Iris pigment epithelial cell (primary cell): ENCODE measurements around the gene DDX31.

Experiments
- DNase-seq: peaks from one replicate; pipeline ENCODE4 v3.0.0-alpha.2; 2011; ENCODE audit warnings: low read depth

Gene DDX31

DNA sequence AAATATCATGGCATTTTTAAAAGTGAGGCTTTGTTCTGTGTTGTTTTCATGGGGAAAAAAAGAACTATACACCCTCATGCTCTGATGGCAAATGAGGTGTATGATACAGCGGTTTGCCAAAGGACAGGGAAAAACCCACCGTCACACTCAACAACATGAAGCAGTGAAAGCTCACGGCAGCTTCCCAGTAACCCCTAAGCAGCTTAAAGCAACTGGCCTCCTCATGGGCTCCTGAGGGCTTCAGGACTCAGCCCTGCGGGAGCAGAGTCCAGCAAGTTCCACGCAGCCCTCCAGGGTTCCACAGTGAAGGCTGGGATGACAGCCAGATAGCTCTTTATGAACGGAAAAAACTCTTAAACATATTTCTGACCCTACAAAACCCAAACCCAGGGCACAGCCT is 74.5 kb downstream of the DDX31 start:
- no peak for DNase-seq

DNA sequence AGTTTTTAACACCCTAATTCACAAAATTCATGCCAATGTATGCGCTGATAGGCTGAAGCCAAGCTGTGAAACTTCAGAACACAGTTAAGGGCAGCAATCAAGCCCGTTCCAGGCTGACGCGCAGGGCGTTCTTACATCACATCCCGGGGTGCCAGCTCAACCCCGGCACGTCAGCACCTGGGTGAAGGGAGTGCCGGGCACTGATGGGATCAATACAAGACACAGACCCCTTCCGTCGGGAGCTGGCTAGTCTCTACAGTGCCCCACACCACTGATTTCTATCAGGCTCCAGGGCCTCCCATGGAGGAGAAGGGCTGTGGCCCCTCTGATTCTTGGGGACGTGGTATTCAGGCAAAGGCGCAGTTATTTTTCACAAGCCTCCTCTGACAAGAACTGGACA is 75.4 kb downstream of the DDX31 start:
- DNase-seq: no peak

DNA sequence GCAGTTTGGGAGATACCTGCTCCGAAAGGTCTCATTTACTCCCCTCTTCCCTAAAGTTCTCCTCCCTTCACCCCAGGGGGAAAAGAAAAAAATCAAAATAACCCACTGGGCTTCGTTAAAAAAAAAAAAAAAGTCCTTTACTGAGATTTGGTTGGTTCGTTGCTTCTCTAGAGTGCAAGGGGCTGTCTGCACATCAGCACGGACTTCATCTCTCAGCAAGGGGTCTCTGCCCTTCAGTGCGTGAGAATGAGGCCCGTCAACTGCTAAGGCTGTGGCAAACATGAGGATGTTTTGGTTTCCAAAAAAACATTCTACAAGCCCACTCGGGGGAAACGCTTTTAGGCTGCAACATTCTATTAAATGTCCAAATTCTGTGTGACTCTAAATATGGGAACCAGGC is 77.3 kb downstream of the DDX31 start:
- no peak for DNase-seq

DNA sequence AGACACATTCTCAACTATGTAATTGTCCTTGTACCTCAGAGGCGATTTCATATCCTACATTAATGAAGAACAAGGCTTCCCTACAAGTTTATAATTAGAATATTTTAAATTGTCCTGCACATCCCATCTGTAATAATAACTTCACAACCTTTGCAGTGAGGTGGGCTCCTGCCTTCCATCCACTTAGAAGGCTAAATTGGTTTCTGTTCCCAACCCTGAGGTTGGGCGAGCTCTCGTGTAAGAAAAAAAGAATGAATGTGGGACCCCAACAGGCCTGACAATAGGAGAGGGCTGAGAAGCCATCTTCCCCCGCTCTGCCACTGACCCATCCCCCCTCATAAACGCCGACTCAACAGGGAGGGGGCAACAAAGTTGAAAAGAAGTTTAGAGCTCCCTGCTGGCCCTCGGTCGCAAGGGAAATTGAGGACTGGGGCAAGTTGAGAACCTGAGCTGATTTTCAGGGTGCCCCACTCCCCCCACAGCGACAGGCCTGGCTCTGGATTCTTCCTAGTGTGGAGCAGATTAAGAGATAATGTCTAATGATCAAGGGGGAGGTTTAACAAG is 78.0 kb downstream of the DDX31 start:
- no peak for DNase-seq

DNA sequence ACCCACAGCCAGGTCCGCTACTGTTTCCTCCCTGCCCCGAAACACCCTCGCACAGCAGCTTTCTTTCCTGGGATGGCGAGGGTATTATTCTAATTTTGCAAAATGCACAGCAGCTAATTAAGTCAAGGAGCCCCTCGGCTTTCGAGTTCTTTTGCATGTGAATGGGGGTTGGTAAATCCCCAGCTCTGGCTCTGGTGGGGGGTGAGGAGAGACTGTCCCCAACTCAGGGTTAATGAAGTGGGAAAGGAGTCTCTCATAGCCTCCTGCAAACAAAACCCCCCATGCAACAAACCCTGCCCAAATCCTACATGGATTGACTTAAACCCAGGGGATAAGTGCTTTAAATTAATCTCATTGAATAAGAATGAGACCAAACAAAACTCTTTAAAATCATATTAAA is 78.5 kb downstream of the DDX31 start:
- DNase-seq: no peak

DNA sequence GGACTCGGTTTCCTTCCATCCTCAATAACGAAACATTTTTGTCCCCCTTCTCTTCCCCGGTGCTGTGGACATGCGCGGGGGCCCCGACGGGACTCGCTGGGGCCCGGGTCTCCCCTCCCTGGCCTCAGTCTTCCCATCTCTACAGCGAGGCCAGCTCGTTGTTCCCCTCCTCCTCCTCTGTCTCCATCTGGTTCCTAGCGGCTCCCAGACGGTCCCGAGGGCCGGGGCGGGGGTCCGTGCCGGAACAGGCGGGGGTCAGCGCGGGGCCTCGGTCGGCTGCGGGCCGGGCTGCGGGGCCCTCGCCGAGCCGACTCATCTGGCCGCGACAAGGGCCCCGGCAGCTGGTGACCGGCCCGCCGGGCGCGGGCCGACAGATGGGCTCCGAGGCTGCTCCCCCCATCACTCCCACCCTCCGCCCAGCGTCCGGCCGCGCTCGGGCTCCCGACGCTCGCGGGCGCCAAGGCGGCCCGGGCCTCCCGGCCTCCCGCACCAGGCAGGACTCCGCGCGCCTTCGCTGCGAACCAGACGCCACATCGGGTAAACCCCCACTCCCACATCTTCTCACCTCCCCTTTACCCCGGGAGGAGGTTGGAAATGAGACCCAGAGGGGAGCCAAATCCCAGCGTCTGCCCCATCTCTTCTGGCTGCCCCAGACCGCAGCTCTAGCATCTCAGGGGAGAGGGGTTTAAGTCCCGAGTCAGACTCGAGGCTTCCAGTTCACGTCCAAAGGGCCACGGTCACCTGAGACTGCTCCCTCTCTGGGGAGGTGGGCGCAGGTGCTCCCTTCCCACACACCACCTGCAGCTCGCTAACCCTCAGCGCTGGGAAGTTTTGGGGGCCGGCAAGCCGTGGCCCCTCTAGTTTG is 79.2 kb downstream of the DDX31 start:
- no peak for DNase-seq

DNA sequence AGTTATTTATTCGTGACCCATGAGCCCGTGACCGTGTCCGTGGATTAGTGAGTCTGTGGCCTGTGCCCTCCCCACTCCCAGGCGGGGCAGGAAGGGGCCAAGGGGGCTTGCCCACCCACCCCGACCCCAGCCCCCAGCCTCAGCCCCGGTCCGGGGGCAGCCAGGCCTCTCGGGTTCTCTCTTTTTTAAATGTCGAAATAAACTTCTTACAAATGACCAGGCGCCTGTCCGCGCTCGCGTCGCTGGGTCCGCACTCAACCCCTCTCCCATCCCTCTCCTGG is 79.8 kb downstream of the DDX31 start:
- DNase-seq: no peak

DNA sequence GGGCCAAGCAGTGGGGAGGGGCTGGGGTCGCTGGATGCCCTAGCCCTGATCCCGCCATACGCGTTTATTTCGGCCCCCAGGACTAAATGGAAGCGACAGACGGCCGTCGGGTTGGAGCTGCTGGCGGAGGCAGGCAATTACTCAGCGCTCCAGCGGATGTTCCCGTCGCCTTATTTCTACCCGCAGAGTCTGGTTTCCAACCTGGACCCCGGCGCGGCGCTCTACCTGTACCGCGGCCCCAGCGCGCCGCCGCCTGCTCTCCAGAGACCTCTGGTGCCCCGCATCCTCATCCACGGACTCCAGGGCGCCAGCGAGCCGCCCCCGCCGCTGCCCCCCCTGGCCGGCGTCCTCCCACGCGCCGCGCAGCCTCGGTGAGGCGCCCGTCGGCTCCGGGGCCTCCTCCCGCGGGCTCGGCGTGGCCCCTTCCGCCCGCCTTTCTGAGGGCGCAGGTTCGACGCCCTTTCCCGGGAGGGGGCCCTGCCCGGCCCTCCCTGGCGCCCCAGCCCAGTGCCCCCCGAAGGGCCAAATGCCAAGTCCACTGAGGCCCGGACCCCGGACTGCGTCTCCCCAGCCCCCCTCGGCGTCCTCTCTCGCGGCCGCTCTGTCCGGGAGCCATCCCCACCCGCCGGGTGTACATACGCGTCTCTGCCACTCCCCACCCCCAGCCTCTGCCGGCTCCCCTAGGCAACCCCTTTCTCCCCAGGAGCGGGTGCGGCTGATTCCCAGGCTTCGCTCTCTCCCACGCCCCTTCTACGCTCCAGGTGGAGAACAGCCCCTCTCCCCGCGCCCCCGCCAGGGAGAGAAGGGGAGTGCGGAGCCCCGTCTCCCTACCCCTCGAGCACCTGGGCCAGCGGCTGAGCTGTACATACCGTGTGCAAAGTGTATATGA is 80.4 kb downstream of the DDX31 start:
- DNase-seq: no peak

DNA sequence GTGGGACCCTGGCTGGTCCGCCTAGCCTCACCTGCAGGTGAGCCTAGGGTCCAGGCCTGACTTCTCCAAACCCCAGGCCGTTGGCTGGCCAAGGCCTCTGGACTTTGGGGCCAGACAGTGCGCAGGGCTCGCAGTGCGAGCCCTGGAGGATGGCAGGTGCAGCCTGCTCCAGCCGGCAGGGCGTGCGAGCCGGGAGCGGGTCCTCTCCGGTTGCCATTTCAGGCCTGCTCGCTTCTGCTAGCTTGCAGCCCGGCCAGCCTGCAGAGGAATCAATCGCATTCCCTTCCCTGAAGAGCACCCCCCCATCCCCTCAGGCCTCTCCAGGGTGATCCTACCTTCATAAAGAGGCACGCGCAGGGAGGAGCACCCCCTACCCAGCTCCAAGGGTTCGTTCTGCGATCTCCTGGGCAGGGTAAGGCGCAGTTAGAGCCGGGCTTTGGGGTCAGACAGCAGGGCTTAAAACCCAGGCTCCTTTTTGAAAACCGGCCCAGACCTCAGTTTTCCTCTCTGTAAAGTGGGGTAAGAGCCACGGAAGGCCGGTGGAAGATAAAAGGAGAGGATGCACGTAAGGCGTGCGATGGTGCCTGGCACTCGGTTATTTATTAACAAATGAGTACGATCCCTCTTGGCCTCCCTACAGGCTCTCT is 81.2 kb downstream of the DDX31 start:
- no peak for DNase-seq

DNA sequence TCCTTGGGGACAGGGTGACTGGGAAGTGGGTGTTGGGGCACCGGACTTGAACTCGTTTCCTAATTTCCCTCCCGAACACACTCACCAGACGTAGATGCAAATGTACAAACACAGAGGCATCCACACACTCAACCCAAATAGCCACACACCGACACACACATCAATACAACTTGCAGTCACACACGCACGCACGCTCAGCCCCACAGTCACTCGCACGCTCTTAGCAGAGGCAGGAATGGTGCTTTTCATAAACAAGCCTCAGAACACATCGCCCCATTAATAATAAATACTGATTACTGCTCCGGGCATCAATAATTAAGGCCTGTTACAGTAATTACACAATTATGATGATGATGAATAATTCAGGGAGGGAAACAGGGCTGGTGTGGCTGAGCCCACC is 81.7 kb downstream of the DDX31 start:
- no peak for DNase-seq

DNA sequence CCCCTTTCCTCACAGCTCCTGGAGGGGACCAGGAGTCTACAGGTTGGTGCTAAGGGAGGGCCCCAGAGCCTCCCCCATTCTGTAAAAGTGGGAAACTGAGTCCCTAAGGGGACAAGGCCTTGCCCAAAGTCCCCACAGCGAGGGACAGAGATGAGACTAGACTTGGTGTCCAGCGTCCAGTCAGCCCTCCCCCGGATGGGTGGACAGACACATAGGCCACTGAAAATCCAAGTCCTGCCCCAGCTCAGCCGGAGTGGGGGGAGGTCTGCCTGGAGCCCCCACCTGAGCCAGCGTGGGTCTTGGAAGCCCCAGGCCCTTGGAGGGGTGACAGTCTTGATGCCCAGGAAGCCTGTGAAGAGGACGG is 82.2 kb downstream of the DDX31 start:
- DNase-seq: no peak

DNA sequence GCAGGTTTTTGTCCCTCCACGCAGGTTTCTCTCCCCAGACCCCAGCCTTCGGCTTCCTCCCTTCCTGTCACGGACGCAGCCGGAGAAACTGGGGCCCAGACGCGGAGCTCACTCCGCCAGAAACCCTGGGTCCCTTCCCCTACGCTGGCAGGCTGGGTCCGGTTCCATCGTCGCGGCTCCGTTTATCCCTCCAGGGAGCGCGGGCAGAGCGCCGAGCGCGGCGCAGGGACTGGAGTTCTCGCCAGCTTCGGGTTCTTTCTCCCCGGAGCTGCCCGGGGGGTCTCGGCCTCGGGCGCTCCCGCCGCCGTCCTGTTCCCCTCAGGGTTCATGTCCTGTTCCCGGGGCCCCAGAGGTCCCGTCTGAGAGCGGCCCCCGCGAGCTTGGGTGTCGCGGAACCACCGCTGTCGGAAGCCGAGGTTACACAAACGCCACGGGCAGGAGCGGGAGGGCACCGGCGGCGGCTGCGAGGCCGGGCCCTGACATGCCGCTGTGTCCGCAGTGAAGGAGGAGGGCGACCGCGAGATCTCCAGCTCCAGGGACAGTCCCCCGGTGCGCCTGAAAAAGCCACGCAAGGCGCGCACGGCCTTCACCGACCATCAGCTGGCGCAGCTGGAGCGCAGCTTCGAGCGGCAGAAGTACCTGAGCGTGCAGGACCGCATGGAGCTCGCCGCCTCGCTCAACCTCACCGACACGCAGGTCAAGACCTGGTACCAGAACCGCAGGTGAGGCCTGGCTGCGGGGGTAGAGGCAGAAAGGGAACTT is 82.8 kb downstream of the DDX31 start:
- DNase-seq: no peak

DNA sequence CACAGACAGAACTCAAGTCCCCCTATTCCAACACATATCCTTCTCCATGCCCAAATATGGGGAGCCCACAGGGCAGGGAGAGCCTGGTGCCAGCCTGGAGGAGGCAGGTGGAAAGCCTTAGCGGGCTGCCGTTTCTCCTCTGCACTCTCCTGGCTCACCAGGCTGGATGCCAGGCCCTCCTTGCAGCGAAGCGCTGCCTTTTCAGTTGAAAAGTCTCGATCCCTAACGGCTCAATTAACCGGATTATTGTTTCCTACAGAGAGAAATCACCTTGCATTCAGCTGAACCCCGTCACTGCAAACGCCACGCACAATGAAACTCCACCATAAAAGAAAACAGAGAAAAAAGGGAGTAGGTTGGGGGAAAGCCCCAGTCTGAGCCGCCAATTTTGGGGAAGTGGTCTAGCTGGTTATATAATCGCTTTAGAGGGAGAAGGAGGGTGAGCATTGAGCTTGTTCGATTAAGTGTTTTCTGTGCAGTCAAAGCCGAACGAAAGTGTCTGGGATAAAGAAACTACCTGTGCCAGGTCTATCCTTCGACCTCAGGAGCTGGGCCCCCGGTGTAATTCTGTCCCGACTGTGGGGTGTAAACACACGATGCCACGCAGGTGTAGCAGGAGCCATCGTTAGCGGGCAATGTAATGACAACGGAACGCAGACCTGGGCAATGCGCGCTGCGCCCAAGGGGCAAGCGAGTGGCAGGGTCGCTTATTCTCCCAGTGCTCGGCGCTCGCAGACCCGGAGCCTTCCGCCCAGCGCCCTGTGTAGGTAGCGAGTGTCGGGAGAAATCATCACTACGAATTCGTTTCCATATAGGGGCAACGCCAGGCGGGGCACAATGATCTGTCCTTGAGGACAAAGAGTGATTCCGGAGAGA is 83.6 kb downstream of the DDX31 start:
- DNase-seq: no peak

DNA sequence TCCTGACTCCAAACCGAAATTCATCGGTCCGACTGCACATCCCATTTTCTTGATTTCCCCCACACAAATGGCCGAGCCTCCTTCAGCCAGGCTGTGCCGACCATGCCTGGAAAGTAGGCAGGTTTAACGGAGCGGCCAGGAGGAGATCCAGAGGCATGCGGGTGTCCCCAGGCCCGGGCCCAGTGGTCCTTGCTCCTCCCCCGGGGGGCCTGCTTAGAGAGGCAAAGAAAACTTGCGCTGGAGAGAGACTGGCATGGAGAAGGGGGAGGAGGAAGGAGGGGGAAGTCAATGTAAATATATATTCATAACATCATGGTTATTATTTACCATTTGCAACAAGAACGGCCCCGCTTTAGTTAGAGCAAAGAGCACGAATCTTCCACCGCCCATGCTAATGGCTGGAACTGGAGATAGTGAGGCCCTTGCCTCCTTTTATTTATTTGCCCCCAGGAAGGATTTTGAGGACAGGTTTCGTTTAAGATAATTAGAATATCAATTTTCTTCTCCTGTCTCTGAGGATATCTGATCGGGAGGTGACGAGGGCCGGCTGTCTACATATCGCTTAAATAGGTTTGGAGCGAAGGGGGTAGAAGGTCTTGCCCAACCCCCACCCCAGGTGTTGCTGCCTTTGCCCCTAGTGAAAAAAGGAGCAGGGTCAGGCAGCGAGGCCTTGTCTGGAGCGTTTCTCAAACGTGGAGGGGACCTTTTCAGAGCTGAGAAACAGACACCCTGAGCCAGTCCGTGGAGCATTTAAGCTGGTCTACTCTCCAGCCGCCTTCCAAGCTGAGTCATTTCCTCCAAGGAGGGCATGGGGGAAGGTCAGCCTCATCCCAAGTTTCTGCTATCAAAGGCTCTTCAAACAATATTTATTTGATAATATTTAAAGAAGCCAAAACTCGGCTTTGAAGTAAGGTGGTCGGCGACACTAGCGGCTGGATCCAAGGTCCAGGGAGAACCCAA is 84.9 kb downstream of the DDX31 start:
- DNase-seq: no peak

DNA sequence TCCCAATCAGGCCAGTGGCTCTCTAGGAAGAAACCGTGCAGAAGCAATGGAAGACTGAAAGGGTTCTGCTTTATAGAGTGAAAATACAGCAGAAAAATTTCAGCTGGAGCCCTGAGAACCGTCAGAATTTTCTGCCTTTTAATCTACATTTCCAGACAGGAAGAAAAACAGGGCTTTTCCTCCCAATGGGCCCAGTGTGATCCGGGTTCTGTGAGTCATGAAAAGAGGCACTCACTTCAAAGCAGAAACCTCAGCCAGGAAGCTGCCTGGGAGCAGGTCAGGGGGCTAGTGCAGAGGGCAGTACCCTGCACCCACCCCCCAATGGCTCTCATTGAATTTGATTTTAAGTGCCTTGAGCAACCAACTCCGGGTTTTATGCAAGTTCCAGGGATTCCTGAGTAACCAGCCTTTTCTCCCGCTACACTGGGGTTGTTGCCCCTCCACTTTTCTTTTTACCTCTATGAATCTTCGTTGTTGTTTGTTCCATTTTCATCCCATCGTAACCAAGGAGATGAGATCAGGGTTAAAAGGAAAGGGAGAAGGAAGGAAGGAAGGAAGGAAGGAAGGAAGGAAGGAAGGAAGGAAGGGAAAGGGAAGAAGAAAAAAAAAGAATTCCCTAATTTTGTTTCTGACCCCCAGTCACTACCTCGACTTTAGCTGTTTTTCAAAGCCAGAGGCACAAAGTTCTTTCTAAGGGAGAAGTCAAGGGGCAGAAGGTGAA is 86.0 kb downstream of the DDX31 start:
- DNase-seq: no peak

DNA sequence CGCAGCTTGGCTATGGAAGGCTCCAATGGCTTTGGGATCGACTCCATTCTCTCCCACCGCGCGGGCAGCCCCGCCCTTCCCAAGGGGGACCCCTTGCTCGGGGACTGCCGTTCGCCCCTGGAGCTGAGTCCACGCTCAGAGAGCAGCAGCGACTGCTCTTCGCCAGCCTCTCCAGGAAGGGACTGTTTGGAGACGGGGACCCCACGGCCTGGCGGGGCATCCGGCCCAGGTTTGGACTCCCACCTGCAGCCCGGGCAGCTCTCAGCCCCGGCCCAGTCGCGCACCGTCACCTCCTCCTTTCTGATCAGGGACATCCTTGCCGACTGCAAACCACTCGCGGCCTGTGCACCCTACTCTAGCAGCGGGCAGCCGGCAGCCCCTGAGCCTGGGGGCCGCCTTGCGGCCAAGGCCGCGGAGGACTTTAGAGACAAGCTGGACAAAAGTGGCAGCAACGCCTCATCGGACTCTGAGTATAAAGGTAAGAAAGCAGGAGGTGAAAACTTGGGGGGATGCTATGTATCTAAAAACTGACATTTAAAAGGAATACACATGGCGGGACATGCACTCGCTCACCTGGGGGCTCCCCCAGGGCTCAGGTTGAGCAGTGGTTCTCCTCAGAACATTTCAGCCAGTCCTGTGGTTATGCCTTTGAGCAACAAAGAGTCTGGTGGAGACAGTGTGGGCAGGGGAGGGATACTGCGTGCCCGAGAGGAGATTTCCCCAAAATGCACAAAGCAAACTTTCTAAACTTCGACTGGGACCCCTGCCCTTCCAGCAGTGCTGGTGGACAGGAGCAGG is 86.8 kb downstream of the DDX31 start:
- no peak for DNase-seq

DNA sequence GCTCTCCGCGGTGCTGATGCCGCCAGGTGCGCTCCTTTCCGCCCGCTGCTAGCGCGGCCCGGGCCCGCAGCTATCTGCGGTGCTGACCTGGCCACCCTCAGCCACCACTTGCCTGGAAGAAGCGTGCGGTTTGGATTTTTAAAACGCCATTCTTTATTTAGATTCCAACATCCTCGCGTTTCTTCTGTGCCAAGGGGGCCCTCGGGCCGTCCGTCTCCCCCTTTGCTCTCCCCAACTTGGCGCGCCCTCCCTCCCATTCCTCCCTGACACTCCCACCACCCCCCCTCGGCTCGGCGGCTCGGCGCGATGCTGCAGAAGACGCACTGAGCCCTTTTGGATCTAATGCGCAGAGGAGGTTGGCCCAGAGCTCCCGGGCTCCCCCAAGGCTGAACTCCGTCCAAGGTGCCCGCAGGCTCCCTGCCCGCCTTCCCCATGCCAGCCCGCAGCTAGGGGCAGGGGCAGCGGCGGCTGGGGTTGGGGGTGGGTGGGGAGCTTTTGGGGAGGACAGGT is 87.5 kb downstream of the DDX31 start, which contains the start of gene BARHL1:
BARHL1 (plus strand) TSS at position 331 of the 510 bp plus-strand sequence. CDS start 192 bp downstream, outside the sequence.
- DNase-seq: no peak

DNA sequence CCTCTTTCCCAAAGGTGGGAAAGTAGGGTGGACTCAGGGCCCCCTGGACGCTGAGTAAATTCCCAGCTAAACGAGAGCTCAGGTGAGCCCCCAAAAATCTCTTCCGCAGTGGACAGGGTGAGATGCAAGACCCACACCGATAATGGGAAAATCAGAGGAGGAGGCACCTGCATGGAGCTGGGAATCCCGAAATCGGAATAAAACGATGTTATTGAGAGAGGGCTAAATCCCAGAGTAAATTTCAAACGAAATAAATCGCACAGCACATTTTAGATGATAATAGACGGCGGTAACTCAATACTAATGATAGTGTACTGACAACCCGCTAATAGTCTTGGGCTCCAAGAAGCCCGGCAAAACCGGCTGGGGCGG is 90.4 kb downstream of the DDX31 start:
- DNase-seq: no peak
